SK-N-MC (cell line): ENCODE data around the gene NBEAL1.
"Not testable (repeated sequence)": the region's sequence is repeated elsewhere in the genome, so short reads cannot be mapped to it uniquely, and the experiment has no call there.

Experiments used
- EZH2 ChIP-seq: fragments of 200-600 bp; sonication (generic); IDR thresholded peaks from one replicate; pipeline ENCODE4 v1.6.1; 2017; ENCODE audit warnings: antibody characterized with exemption
- FOXP2 ChIP-seq: optimal IDR thresholded peaks from 2 replicates; pipeline ENCODE3; 2011; ENCODE audit warnings: mild to moderate bottlenecking, moderate library complexity; ENCODE audit not compliant: insufficient read depth; ENCODE audit errors: extremely low read length, control extremely low read depth
- POLR2AphosphoS5 ChIP-seq: IDR thresholded peaks from 2 replicates; pipeline ENCODE4 v1.6.1; 2012; ENCODE audit warnings: mild to moderate bottlenecking, low read depth, low read length, borderline replicate concordance

GRCh38 chr2:203086381-203086780 lies 71.7 kb downstream of the NBEAL1 start:
- TF ChIP-seq EZH2, POLR2AphosphoS5, FOXP2: not testable (repeated sequence)
